Adrenal gland (tissue), 5 donors: ENCODE results near the gene HECTD3.

ENCODE experiments used
- CTCF ChIP-seq, 6 experiments: fragments of 450-650 bp in 4 of 6; fragments of 200-600 bp in 2 of 6; sonication (generic) in 1 of 6; IDR thresholded peaks; 1 replicate in 5 of 6; 2 replicates in 1 of 6; pipeline versions ENCODE4 v1.5.1 to v1.8.0; 2016 to 2021; ENCODE audit warnings: antibody characterized with exemption in 6 of 6, mild to moderate bottlenecking in 2 of 6, moderate library complexity in 1 of 6
- POLR2A ChIP-seq, 2 donors: fragments of 450-650 bp; IDR thresholded peaks; one replicate each; pipeline ENCODE4 v1.6.1; 2017; ENCODE audit warnings: antibody characterized with exemption in 2 of 2, mild to moderate bottlenecking in 2 of 2, moderate library complexity in 1 of 2
- donor health status: DM: no; HTN: no; CAD: no.

- TF ChIP-seq CTCF (IDR thresholded peaks at IDR 0.05) (no peak), POLR2A (IDR thresholded peaks at IDR 0.05) (no peak)
Observed at GRCh38 chr1:44976252-44976651, 34.9 kb downstream of the HECTD3 start.
